K562 (cell line): Measurements from ENCODE around the gene CD276. TPM values are rescaled to one million over a fixed set of nuclear protein-coding genes. Genes with fewer than 3 reads are reported as not detected.
A peak's percentile ranks its signal among the peaks of the same experiment; 100 is the strongest.

Experiments
- CREM ChIP-seq: IDR thresholded peaks from 2 replicates; pipeline ENCODE4 v1.6.1; 2014; ENCODE audit warnings: antibody characterized with exemption, low read depth
- CTBP1 ChIP-seq: fragments of 450-650 bp; IDR thresholded peaks from 2 replicates; pipeline ENCODE4 v1.6.1; 2016; ENCODE audit warnings: borderline replicate concordance
- CTCFL ChIP-seq: IDR thresholded peaks from 2 replicates; pipeline ENCODE4 v1.6.1; 2011; ENCODE audit warnings: borderline replicate concordance, low read depth, mild to moderate bottlenecking, moderate library complexity, low read length; ENCODE audit not compliant: insufficient read depth, poor library complexity, severe bottlenecking
- NFXL1 ChIP-seq: fragments of 450-650 bp; formaldehyde crosslinking; IDR thresholded peaks from 2 replicates; pipeline ENCODE4 v1.4.0; 2021; ENCODE audit warnings: mild to moderate bottlenecking
- PRPF4 ChIP-seq: fragments of 200-400 bp; formaldehyde crosslinking; IDR thresholded peaks from one replicate; pipeline ENCODE4 v1.6.1; 2017; ENCODE audit warnings: low read length, low read depth, mild to moderate bottlenecking; ENCODE audit not compliant: insufficient read depth, poor library complexity, severe bottlenecking
- RAD21 ChIP-seq, 2 experiments: fragments of 250-450 bp in 1 of 2; fragments of 450-650 bp in 1 of 2; sonication (Bioruptor Pico) in 1 of 2; formaldehyde crosslinking in 1 of 2; IDR thresholded peaks in 1 of 2; conservative IDR thresholded peaks in 1 of 2; 2 replicates each; pipeline versions ENCODE4 v1.4.0 to v1.8.0; 2020 to 2022; ENCODE audit warnings: mild to moderate bottlenecking in 2 of 2, moderate library complexity in 1 of 2
- RCOR1 ChIP-seq, 2 experiments: IDR thresholded peaks; 2 replicates each; pipeline ENCODE4 v1.6.1; 2012; ENCODE audit warnings: low read depth in 2 of 2, low read length in 2 of 2, borderline replicate concordance in 1 of 2, improper control_type of control experiment in 1 of 2
- SMC3 ChIP-seq: conservative IDR thresholded peaks from 2 replicates; pipeline ENCODE4 v1.6.1; 2011; ENCODE audit warnings: low read depth, low read length, improper control_type of control experiment; ENCODE audit not compliant: insufficient read depth
- YY1 ChIP-seq, 3 experiments: IDR thresholded peaks; 2 replicates each; pipeline ENCODE4 v1.6.1; 2011; ENCODE audit warnings: low read length in 2 of 3, mild to moderate bottlenecking in 2 of 3, moderate library complexity in 2 of 3, borderline replicate concordance in 1 of 3, control low read depth in 1 of 3, low read depth in 1 of 3; ENCODE audit not compliant: insufficient read depth in 3 of 3, insufficient replicate concordance in 2 of 3, control insufficient read depth in 1 of 3, insufficient read length in 1 of 3; ENCODE audit errors: extremely low read depth in 1 of 3
- ZBTB2 ChIP-seq: fragments of 450-650 bp; IDR thresholded peaks from 2 replicates; pipeline ENCODE4 v1.6.1; 2016; ENCODE audit warnings: antibody characterized with exemption
- ZEB2 ChIP-seq: fragments of 450-650 bp; IDR thresholded peaks from 2 replicates; pipeline ENCODE4 v1.6.1; 2016
- ZFP36 ChIP-seq: fragments of 150-350 bp; IDR thresholded peaks from 2 replicates; pipeline ENCODE4 v1.6.1; 2018; ENCODE audit warnings: low read length, low read depth; ENCODE audit not compliant: partially characterized antibody
- ZFPM2 ChIP-seq: fragments of 250-450 bp; sonication (Bioruptor Pico); IDR thresholded peaks from 2 replicates; pipeline ENCODE4 v1.5.1; 2022; ENCODE audit warnings: mild to moderate bottlenecking
- polyA plus RNA-seq, 8 experiments: library from polyadenylated mRNA; depleted of rRNA in 4 of 8; stranded (reverse) in 5 of 8; unstranded in 3 of 8; fragments of >200 nt; fragmentation: Nextera tagmentation in 2 of 8; fragmentation: Illumina TruSeq in 1 of 8; extraction: Ambion mirVana in 2 of 8; extraction: Trizol in 1 of 8; gene quantifications; 2 replicates each; pipeline versions ENCODE4 v1.2.1 to v1.2.3, GENCODE V29; 2011 to 2014; ENCODE audit warnings: inconsistent platforms in 1 of 8, missing spikeins in 1 of 8
- total RNA-seq, 7 experiments: library from RNA; depleted of rRNA in 6 of 7; stranded (reverse); fragments of >200 nt in 6 of 7; fragmentation: Illumina TruSeq in 2 of 7; extraction: Trizol in 2 of 7; gene quantifications; 2 replicates each; pipeline versions ENCODE4 v1.2.1 to v1.2.3, GENCODE V29; 2011 to 2021; ENCODE audit warnings: low replicate concordance in 1 of 7
- TF ChIP-seq, protein P1 (sequence below), 3 experiments: IDR thresholded peaks in 2 of 3; conservative IDR thresholded peaks in 1 of 3; 2 replicates each; pipeline ENCODE4 v1.5.1; 2011 to 2012; ENCODE audit warnings: low read length in 3 of 3, mild to moderate bottlenecking in 3 of 3, control low read depth in 2 of 3, improper control_type of control experiment in 1 of 3, inconsistent platforms in 1 of 3, low read depth in 1 of 3, mixed read lengths in 1 of 3, moderate library complexity in 1 of 3; ENCODE audit not compliant: insufficient read depth in 2 of 3

Gene CD276
- total and polyA plus RNA-seq, 9 of the 15 experiments (the other 6 are each of a cell fraction or from before 2014, with no cell fraction given): 0.11 to 3.6 (median 2.3) TPM

- TF ChIP-seq YY1 (IDR thresholded peaks at IDR 0.05; ENCODE audit: borderline replicate concordance in 1 of 3, control insufficient read depth in 1 of 3, extremely low read depth in 1 of 3, insufficient read depth in 3 of 3, insufficient read length in 1 of 3, insufficient replicate concordance in 2 of 3, low read depth in 1 of 3, low read length in 2 of 3) (peak in 1 of 3 experiments; percentile 5), CTBP1 (peak; percentile 48; the same call in 1 of the 2 replicates), CTCFL (peak; percentile 21), PRPF4 (no peak), ZEB2 (0 out of 2 replicates have a peak, but pooled peaks have one; percentile 32), RAD21 (CRISPR knock-in tag; conservative IDR thresholded peaks at IDR 0.05 in 1 of 2, IDR thresholded peaks at IDR 0.05 in 1 of 2) (peak; percentile 41 to 79), ZFP36 (peak; percentile 1), ZFPM2 (CRISPR knock-in tag) (no peak), NFXL1 (CRISPR knock-in tag) (no peak), SMC3 (peak; percentile 58; the same call in 1 of the 2 replicates), ZBTB2 (no peak), RCOR1 (IDR thresholded peaks at IDR 0.05; ENCODE audit: borderline replicate concordance in 1 of 2, low read depth in 2 of 2, low read length in 2 of 2) (peak in 1 of 2 experiments; percentile 38; a peak in 1 of 4 replicates), CREM (peak; percentile 34; the same call in 1 of the 2 replicates)
- TF ChIP-seq, protein P1, sequence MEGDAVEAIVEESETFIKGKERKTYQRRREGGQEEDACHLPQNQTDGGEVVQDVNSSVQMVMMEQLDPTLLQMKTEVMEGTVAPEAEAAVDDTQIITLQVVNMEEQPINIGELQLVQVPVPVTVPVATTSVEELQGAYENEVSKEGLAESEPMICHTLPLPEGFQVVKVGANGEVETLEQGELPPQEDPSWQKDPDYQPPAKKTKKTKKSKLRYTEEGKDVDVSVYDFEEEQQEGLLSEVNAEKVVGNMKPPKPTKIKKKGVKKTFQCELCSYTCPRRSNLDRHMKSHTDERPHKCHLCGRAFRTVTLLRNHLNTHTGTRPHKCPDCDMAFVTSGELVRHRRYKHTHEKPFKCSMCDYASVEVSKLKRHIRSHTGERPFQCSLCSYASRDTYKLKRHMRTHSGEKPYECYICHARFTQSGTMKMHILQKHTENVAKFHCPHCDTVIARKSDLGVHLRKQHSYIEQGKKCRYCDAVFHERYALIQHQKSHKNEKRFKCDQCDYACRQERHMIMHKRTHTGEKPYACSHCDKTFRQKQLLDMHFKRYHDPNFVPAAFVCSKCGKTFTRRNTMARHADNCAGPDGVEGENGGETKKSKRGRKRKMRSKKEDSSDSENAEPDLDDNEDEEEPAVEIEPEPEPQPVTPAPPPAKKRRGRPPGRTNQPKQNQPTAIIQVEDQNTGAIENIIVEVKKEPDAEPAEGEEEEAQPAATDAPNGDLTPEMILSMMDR (IDR thresholded peaks at IDR 0.05 in 2 of 3, conservative IDR thresholded peaks at IDR 0.05 in 1 of 3; ENCODE audit: insufficient read depth in 2 of 3, low read depth in 1 of 3, low read length in 3 of 3): peak; percentile 84 to 91 (median 87)
- TF ChIP-seq, all 486 proteins: peak for 17
These were observed 20.9 kb downstream of the CD276 start (continued) for GRCh38 chr15:73704869-73705645.
